CD4-positive, CD25-positive, alpha-beta regulatory T cell (primary cell): ENCODE measurements around the gene ARHGAP28. TPM values are rescaled to one million over a fixed set of nuclear protein-coding genes. Genes with fewer than 3 reads are reported as not detected.

Source experiments
- ATAC-seq, 2 donors: fragments of 150-1000 bp; cut with Tn5 transposase; one replicate each; pipeline ENCODE4 v1.10.0; 2021; ENCODE audit warnings: low read depth in 2 of 2, moderate number of reproducible peaks in 2 of 2, moderate library complexity in 1 of 2
- DNase-seq, 3 donors: peaks; one replicate each; pipeline versions ENCODE4 v3.0.0 to v3.0.0-alpha.2; 2012 to 2022; ENCODE audit warnings: mixed read lengths in 1 of 3
- H3K27ac ChIP-seq: one replicate; pipeline ENCODE4 v1.7.0; 2013; ENCODE audit warnings: mild to moderate bottlenecking, low read length; ENCODE audit not compliant: insufficient read depth, poor library complexity, severe bottlenecking
- H3K27me3 ChIP-seq: one replicate; pipeline ENCODE4 v1.7.0; 2013; ENCODE audit warnings: low read length; ENCODE audit not compliant: control insufficient read depth, insufficient read depth
- H3K36me3 ChIP-seq: one replicate; pipeline ENCODE4 v1.7.0; 2013; ENCODE audit warnings: mild to moderate bottlenecking, low read length, moderate library complexity; ENCODE audit not compliant: control insufficient read depth, insufficient read depth
- H3K4me1 ChIP-seq: 2 replicates; pipeline ENCODE4 v1.7.0; 2013; ENCODE audit warnings: mild to moderate bottlenecking, low read length; ENCODE audit not compliant: insufficient read depth, control insufficient read depth, poor library complexity, severe bottlenecking
- H3K4me3 ChIP-seq: one replicate; pipeline ENCODE4 v1.7.0; 2013; ENCODE audit warnings: low read depth, mild to moderate bottlenecking, low read length, moderate library complexity
- H3K9me3 ChIP-seq, 2 experiments: 1 replicate in 1 of 2; 2 replicates in 1 of 2; pipeline ENCODE4 v1.7.0; 2013; ENCODE audit warnings: low read length in 2 of 2, mild to moderate bottlenecking in 1 of 2, moderate library complexity in 1 of 2; ENCODE audit not compliant: control insufficient read depth in 2 of 2
- H3K27ac Mint-ChIP-seq, 3 donors: one replicate each; pipeline ENCODE4 v1.8.0; 2020 to 2022; ENCODE audit warnings: mild to moderate bottlenecking in 3 of 3, mixed read lengths in 3 of 3, moderate library complexity in 2 of 3
- H3K27me3 Mint-ChIP-seq: one replicate; pipeline ENCODE4 v1.8.0; 2022; ENCODE audit warnings: mild to moderate bottlenecking, mixed read lengths
- H3K36me3 Mint-ChIP-seq: one replicate; pipeline ENCODE4 v1.8.0; 2020; ENCODE audit warnings: mixed read lengths
- H3K4me1 Mint-ChIP-seq, 4 donors: one replicate each; pipeline ENCODE4 v1.8.0; 2020 to 2022; ENCODE audit warnings: mixed read lengths in 4 of 4, mild to moderate bottlenecking in 1 of 4
- H3K4me3 Mint-ChIP-seq, 4 donors: one replicate each; pipeline ENCODE4 v1.8.0; 2020 to 2022; ENCODE audit warnings: mild to moderate bottlenecking in 4 of 4, mixed read lengths in 4 of 4, moderate library complexity in 3 of 4
- H3K9me3 Mint-ChIP-seq, 7 donors: one replicate each; pipeline ENCODE4 v1.8.0; 2020 to 2022; ENCODE audit warnings: mixed read lengths in 7 of 7, mild to moderate bottlenecking in 3 of 7, moderate library complexity in 2 of 7
- polyA plus RNA-seq, 4 donors: library from polyadenylated mRNA; unstranded; fragments of 300-500 nt; fragmentation: Illumina TruSeq; gene quantifications; one replicate each; pipeline ENCODE4 v1.2.3, GENCODE V29; 2021
- total RNA-seq: library from RNA; stranded (reverse); gene quantifications from one replicate; pipeline ENCODE4 v1.2.3, GENCODE V29; 2022

The ARHGAP28 gene
- total and polyA plus RNA-seq, 5 donors from 2014 or later, result not detected

GRCh38 chr18:6734726-6735430 lies 5.4 kb downstream of the ARHGAP28 start:
- Mint-ChIP-seq H3K4me3 (no peak overlapping the region), H3K4me1 (peaks cover 0 to 2% (median 0%) of the 10 kb centered on the region in 4 donors), H3K36me3 (no peaks in the 10 kb centered on the region), H3K27me3 (peaks cover 11% of the 10 kb centered on the region), H3K9me3 (peaks cover 0 to 5% (median 0%) of the 10 kb centered on the region in 7 donors), H3K27ac (no peak overlapping the region)
- no peaks in the 10 kb centered on the region for H3K27me3 ChIP-seq
- no peak for ATAC-seq
- H3K4me1 ChIP-seq, result no peaks in the 10 kb centered on the region
- no peak overlapping the region for H3K27ac ChIP-seq
- no peak overlapping the region for H3K4me3 ChIP-seq
- no peak for DNase-seq
- no peaks in the 10 kb centered on the region for H3K36me3 ChIP-seq
- no peaks in the 10 kb centered on the region for H3K9me3 ChIP-seq

GRCh38 chr18:6737833-6738232 lies 8.3 kb downstream of the ARHGAP28 start:
- Mint-ChIP-seq H3K4me1 (no peaks in the 10 kb centered on the region), H3K27ac (no peak overlapping the region), H3K27me3 (no peaks in the 10 kb centered on the region), H3K9me3 (peaks cover 0 to 6% (median 2%) of the 10 kb centered on the region in 7 donors), H3K36me3 (no peaks in the 10 kb centered on the region), H3K4me3 (no peak overlapping the region)
- Histone ChIP-seq H3K4me3 (no peak overlapping the region), H3K27me3 (no peaks in the 10 kb centered on the region), H3K36me3 (no peaks in the 10 kb centered on the region), H3K4me1 (no peaks in the 10 kb centered on the region), H3K27ac (no peak overlapping the region), H3K9me3 (no peaks in the 10 kb centered on the region)
- no peak for ATAC-seq
- DNase-seq, result no peak

GRCh38 chr18:6738622-6739021 lies 9.1 kb downstream of the ARHGAP28 start:
- H3K27me3 ChIP-seq, result no peaks in the 10 kb centered on the region
- no peaks in the 10 kb centered on the region for H3K4me1 ChIP-seq
- no peak overlapping the region for H3K27ac ChIP-seq
- no peaks in the 10 kb centered on the region for H3K36me3 ChIP-seq
- no peak for ATAC-seq
- H3K4me1 Mint-ChIP-seq, result no peaks in the 10 kb centered on the region
- peaks cover 0 to 7% (median 2%) of the 10 kb centered on the region in 7 donors for H3K9me3 Mint-ChIP-seq
- H3K4me3 ChIP-seq, result no peak overlapping the region
- H3K27ac Mint-ChIP-seq, result no peak overlapping the region
- H3K4me3 Mint-ChIP-seq, result no peak overlapping the region
- no peaks in the 10 kb centered on the region for H3K9me3 ChIP-seq
- H3K27me3 Mint-ChIP-seq, result no peaks in the 10 kb centered on the region
- H3K36me3 Mint-ChIP-seq, result no peaks in the 10 kb centered on the region
- DNase-seq, result no peak

GRCh38 chr18:6741232-6741663 lies 11.7 kb downstream of the ARHGAP28 start:
- H3K27ac Mint-ChIP-seq, result no peak overlapping the region
- H3K4me3 ChIP-seq, result no peak overlapping the region

GRCh38 chr18:6741786-6742185 lies 12.3 kb downstream of the ARHGAP28 start:
- DNase-seq, result no peak
- Histone ChIP-seq H3K4me1 (no peaks in the 10 kb centered on the region), H3K36me3 (no peaks in the 10 kb centered on the region), H3K27ac (no peak overlapping the region), H3K4me3 (no peak overlapping the region), H3K9me3 (no peaks in the 10 kb centered on the region), H3K27me3 (no peaks in the 10 kb centered on the region)
- ATAC-seq, result no peak
- H3K27ac Mint-ChIP-seq, result no peak overlapping the region
- H3K27me3 Mint-ChIP-seq, result no peaks in the 10 kb centered on the region
- no peak overlapping the region for H3K4me3 Mint-ChIP-seq
- no peaks in the 10 kb centered on the region for H3K4me1 Mint-ChIP-seq
- H3K36me3 Mint-ChIP-seq, result no peaks in the 10 kb centered on the region
- peaks cover 0 to 11% (median 2%) of the 10 kb centered on the region in 7 donors for H3K9me3 Mint-ChIP-seq

More at GRCh38 chr18:6741232-6741663, 11.7 kb downstream of the ARHGAP28 start:
- Mint-ChIP-seq H3K4me3 (no peak overlapping the region), H3K4me1 (no peaks in the 10 kb centered on the region), H3K36me3 (no peaks in the 10 kb centered on the region), H3K9me3 (peaks cover 0 to 10% (median 2%) of the 10 kb centered on the region in 7 donors), H3K27me3 (no peaks in the 10 kb centered on the region)
- Histone ChIP-seq H3K9me3 (no peaks in the 10 kb centered on the region), H3K36me3 (no peaks in the 10 kb centered on the region), H3K27me3 (no peaks in the 10 kb centered on the region), H3K4me1 (no peaks in the 10 kb centered on the region), H3K27ac (no peak overlapping the region)
- ATAC-seq, result no peak
- no peak for DNase-seq

- Histone ChIP-seq H3K4me3 (no peak overlapping the region), H3K4me1 (no peaks in the 10 kb centered on the region), H3K9me3 (no peaks in the 10 kb centered on the region), H3K27me3 (no peaks in the 10 kb centered on the region), H3K27ac (no peak overlapping the region), H3K36me3 (no peaks in the 10 kb centered on the region)
- DNase-seq (no peak), ATAC-seq (no peak)
- H3K27ac Mint-ChIP-seq, result no peak overlapping the region
- H3K36me3 Mint-ChIP-seq, result no peaks in the 10 kb centered on the region
- no peaks in the 10 kb centered on the region for H3K27me3 Mint-ChIP-seq
- H3K4me3 Mint-ChIP-seq, result no peak overlapping the region
- peaks cover 0 to 19% (median 6%) of the 10 kb centered on the region in 7 donors for H3K9me3 Mint-ChIP-seq
- no peaks in the 10 kb centered on the region for H3K4me1 Mint-ChIP-seq
These were observed 14.5 kb downstream of the ARHGAP28 start for GRCh38 chr18:6743999-6744398.

- DNase-seq (no peak), ATAC-seq (no peak)
- Histone ChIP-seq H3K27me3 (no peaks in the 10 kb centered on the region), H3K4me1 (no peaks in the 10 kb centered on the region), H3K36me3 (no peaks in the 10 kb centered on the region), H3K27ac (no peak overlapping the region), H3K9me3 (no peaks in the 10 kb centered on the region), H3K4me3 (no peak overlapping the region)
- H3K9me3 Mint-ChIP-seq, result peaks cover 0 to 19% (median 6%) of the 10 kb centered on the region in 7 donors
- no peaks in the 10 kb centered on the region for H3K36me3 Mint-ChIP-seq
- H3K4me1 Mint-ChIP-seq, result no peaks in the 10 kb centered on the region
- no peaks in the 10 kb centered on the region for H3K27me3 Mint-ChIP-seq
- H3K4me3 Mint-ChIP-seq, result no peak overlapping the region
- H3K27ac Mint-ChIP-seq, result no peak overlapping the region
These were observed 15.4 kb downstream of the ARHGAP28 start for GRCh38 chr18:6744816-6745455.
